Uterus (tissue), 2 donors: ENCODE results near the gene UPK1A.

ENCODE experiments used
- CTCF ChIP-seq, 4 experiments: fragments of 200-600 bp in 2 of 4; fragments of 450-650 bp in 2 of 4; sonication (generic) in 2 of 4; IDR thresholded peaks; one replicate each; pipeline ENCODE4 v1.5.1; 2016 to 2019; ENCODE audit warnings: antibody characterized with exemption in 4 of 4, mild to moderate bottlenecking in 2 of 4, moderate library complexity in 1 of 4
- POLR2A ChIP-seq, 2 donors: fragments of 450-650 bp; IDR thresholded peaks; one replicate each; pipeline ENCODE4 v1.6.1; 2016; ENCODE audit warnings: antibody characterized with exemption in 2 of 2, mild to moderate bottlenecking in 1 of 2, moderate library complexity in 1 of 2

- no peak for TF ChIP-seq CTCF (IDR thresholded peaks at IDR 0.05)
- no peak for TF ChIP-seq POLR2A (IDR thresholded peaks at IDR 0.05)
Measured at GRCh38 chr19:35673121-35673804, 6.9 kb downstream of the UPK1A start.
